ENCODE data around the gene DEPP1.
"Not testable (repeated sequence)": the region's sequence is repeated elsewhere in the genome, so short reads cannot be mapped to it uniquely, and the experiment has no call there.

Gene DEPP1, protein sequence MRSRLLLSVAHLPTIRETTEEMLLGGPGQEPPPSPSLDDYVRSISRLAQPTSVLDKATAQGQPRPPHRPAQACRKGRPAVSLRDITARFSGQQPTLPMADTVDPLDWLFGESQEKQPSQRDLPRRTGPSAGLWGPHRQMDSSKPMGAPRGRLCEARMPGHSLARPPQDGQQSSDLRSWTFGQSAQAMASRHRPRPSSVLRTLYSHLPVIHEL

DNA sequence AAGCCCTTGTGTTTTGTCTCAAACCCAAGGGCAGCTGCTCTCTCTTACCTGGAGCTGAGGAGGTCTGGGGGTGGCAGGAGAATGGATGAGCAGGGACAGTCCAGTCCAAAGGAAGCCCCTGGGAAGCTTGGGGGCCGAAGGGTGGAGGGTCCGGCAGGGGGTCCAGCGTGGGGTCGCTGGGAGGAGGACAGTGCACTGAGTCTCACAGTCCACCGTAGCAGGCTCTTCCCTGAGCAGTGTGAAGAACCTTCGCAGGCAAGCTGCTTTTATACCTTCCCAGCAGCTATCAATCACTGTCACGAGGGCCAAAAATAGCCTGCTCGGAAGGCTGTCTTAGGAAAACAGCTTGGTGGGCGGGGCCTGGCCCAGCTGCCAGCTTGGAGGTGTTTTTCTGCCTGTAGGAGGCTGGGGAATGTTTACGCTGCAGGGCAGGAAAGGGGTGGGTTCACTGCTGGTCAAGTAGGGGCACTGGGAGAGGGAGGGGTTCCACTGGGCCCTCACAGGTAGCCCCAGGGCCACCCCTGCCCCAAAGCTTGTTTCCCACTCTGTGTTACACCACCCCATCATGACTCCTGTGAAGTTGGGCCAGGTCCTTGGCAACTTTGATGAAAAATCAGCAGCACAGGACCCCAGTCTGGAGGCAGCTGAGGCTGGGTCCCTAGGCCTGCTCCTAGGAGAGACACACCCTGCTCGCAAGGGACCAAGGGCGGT, at the start of gene DEPP1:
DEPP1 (minus strand) TSS at position 240 of the 711 bp plus-strand sequence. CDS start 779 bp downstream, outside the sequence.
- TF ChIP-seq, protein P1, sequence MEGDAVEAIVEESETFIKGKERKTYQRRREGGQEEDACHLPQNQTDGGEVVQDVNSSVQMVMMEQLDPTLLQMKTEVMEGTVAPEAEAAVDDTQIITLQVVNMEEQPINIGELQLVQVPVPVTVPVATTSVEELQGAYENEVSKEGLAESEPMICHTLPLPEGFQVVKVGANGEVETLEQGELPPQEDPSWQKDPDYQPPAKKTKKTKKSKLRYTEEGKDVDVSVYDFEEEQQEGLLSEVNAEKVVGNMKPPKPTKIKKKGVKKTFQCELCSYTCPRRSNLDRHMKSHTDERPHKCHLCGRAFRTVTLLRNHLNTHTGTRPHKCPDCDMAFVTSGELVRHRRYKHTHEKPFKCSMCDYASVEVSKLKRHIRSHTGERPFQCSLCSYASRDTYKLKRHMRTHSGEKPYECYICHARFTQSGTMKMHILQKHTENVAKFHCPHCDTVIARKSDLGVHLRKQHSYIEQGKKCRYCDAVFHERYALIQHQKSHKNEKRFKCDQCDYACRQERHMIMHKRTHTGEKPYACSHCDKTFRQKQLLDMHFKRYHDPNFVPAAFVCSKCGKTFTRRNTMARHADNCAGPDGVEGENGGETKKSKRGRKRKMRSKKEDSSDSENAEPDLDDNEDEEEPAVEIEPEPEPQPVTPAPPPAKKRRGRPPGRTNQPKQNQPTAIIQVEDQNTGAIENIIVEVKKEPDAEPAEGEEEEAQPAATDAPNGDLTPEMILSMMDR (IDR thresholded peaks at IDR 0.05; ENCODE audit: insufficient read depth, low read depth, low read length, missing control alignments) = no peak
- H3K4me3 ChIP-seq (ENCODE audit: low read depth, low read length) = peak within 1 kb of the TSS; percentile 49
- peak; percentile 75 for DNase-seq (ENCODE audit: low read depth)

DNA sequence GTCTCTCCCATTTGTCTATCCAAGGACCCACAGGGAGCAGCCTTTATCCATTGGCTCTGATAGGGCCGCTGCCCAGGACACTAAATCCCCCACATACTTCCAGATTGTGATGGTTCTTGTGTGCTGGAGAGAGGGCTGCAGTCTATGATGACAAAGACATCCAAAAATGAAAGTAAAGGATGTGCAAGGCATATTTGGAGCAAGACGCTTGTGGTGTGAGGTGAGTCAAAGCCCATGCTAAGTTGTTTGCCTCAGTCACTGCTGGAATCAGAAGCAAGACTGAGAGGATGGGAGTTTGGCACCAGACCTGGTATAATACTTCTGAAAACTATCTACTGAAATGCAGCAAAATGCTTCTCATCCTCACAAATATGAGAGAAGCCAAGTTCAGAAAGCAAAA, 44.8 kb upstream of the DEPP1 start:
- H3K4me3 ChIP-seq (ENCODE audit: low read depth, low read length) = no peak overlapping the region
- TF ChIP-seq, protein P1 (IDR thresholded peaks at IDR 0.05; ENCODE audit: insufficient read depth, low read depth, low read length, missing control alignments) = no peak
- no peak for DNase-seq (ENCODE audit: low read depth)

DNA sequence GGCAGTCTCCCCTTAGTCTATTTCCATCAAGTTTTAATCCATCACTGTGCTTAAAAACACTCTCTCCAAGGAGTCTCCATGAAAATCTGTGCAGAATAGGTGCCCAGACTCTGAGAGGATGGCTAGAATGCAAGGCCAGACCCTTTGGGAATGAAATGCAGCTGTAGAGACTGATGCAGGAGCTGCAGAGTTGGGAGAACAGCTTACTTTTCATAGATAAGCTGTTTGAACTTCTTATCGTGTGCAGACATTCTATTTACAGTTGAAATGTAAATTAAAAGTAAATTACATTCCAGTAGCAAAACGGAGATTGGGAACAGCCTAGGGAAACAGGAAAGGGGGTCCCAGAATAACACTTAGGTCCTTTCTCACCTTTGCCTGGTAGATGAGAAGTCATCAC, 37.0 kb upstream of the DEPP1 start:
- DNase-seq (ENCODE audit: low read depth) = no peak
- no peak overlapping the region for H3K4me3 ChIP-seq (ENCODE audit: low read depth, low read length)
- TF ChIP-seq, protein P1 (IDR thresholded peaks at IDR 0.05; ENCODE audit: insufficient read depth, low read depth, low read length, missing control alignments) = no peak

DNA sequence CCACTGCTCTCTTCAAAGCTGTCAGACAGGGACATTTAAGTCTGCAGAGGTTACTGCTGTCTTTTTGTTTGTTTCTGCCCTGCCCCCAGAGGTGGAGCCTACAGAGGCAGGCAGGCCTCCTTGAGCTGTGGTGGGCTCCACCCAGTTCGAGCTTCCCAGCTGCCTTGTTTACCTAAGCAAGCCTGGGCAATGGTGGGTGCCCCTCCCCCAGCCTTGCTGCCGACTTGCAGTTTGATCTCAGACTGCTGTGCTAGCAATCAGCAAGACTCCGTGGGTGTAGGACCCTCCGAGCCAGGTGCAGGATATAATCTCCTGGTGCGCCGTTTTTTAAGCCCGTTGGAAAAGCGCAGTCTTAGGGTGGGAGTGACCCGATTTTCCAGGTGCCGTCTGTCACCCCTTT, 35.9 kb upstream of the DEPP1 start:
- DNase-seq (ENCODE audit: low read depth); H3K4me3 ChIP-seq (ENCODE audit: low read depth, low read length): not testable (repeated sequence)

DNA sequence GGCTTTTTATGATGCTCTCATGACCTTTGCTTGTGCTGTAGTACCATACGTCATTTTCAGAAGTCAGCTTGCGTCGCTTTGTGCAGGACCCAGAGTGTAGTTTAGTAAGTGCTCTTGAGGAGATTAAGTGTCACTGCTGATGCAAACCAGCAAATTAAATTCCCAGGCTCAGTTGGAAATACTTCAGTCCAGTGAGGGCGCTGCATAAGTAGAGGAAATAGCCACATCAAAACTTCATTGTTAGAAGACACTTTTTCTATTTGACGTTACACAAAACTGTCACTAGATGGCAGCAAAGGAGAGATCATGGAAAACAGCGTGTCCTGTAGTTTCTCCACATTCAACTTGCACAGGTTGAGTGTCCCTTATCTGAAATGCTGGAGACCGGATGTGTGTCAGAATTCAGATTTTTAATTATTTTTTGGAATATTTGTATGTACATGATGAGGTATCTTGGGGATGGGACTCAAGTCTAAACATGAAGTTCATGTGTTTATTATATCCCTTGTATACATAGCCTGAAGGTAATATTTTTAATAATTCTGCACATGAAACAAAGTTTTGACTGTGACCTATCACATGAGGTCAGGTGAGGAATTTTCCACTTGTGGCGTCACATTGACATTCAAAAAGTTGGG, 30.0 kb upstream of the DEPP1 start:
- H3K4me3 ChIP-seq (ENCODE audit: low read depth, low read length) = no peak overlapping the region
- TF ChIP-seq, protein P1 (IDR thresholded peaks at IDR 0.05; ENCODE audit: insufficient read depth, low read depth, low read length, missing control alignments) = peak; percentile 72
- peak; percentile 77 for DNase-seq (ENCODE audit: low read depth)

DNA sequence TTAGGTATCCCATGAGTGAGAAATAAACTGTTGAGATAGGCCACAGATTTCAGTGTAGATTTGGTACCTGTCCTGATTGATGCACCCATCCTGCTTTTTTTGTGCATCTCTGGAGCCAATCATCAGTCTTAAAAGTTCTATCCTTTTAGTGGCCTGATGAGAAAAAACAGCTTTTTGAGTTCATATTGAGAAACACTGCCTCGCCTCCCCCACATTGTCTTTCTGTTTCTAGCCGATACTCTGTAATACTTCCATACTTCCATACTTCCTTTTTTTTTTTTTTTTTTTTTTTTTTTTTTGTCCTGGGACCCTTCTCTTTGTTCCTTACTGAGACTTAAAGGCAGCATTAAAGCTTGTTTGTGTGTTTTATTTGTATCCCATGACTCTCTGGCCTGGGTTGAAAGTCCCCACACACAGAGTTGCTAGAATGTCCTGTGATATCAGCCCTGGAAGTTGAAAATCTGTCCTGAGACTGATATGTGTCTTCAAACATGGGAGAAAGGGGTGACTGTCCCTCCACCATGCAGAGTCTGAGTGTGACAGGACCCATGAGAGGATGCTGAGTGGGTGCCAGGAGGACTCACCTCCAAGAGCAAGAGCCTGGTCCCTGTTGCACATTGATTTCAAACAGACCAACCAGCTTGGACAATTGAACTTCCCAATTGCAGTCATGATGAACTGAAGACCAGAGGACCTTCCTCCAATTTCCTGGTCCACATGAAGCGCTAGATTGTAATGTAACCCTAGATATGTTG, 27.8 kb upstream of the DEPP1 start:
- TF ChIP-seq, protein P1 (IDR thresholded peaks at IDR 0.05; ENCODE audit: insufficient read depth, low read depth, low read length, missing control alignments) = no peak

DNA sequence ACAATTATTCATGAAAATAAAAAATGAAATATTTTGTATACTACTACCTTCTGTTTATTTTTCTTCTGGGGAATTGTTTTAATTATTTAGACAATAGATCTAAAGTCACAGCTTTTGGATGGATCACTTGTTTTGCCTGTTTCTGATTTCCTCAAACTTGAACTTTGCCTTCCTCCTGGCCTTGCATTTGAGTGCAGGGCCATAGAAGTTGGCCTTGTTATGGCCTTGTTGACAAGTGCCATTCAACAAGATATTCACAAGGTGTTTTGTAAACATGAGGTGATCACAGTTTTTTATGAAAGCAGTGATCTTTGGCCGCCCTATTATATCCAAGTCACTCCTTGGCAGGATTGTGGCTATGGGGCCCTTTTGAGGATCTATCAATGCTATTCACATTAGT, 26.7 kb upstream of the DEPP1 start:
- no peak for DNase-seq (ENCODE audit: low read depth)
- TF ChIP-seq, protein P1 (IDR thresholded peaks at IDR 0.05; ENCODE audit: insufficient read depth, low read depth, low read length, missing control alignments) = no peak
- H3K4me3 ChIP-seq (ENCODE audit: low read depth, low read length) = no peak overlapping the region

More for the DNA sequence above, 27.8 kb upstream of the DEPP1 start:
- H3K4me3 ChIP-seq (ENCODE audit: low read depth, low read length) = no peak overlapping the region
- DNase-seq (ENCODE audit: low read depth) = no peak
